Nucleus accumbens (tissue), 56 donors: ENCODE measurements around the gene CKMT1A.
"Not testable (repeated sequence)": the region's sequence is repeated elsewhere in the genome, so short reads cannot be mapped to it uniquely, and the experiment has no call there.

Experiments used
- DNase-seq, 56 donors: peaks; one replicate each; lab custom pipeline; 2025; lab: John Stamatoyannopoulos, UW

The CKMT1A gene

DNA sequence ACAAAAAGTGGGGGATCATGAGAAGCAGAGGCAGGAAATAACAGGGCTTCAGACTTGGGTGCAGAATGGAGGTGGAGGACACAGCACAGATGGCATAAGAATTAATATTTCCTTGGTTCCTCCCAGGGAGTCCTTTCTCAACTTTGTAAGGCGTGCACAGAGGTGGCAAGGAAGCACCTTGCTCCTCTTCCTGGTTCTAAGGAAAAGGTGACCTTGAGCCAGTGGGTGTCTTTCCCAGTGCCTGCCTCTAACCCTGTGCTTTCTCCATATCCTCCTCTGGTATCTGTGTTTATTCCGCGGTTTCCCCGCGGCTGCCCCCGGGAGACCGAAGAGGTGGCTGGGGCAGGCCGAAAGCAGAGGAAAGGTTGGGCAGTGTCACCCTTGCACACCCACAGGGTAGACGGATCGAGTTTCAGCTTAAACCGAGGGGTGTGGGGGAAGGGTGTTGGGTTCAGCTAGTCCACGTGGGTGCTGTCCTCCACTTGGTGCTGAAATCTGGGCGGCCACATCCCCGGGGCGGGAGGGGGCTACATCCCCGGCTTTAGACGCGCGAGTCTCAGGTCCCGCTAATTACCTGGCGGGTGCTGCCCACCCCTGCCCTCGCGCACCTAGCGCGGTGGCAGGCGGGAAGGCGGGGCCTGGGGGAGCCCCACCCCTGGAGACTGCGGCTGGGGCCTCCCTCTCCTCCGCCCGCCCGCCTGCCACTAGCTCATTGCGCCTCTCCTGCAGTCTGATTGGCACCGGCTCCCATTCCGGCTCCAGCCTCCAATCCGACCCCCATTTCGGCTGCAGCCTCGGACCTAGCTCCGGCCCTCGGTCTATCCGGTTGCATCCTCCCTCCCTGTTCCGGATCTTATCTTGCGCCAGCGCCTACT, at the start of gene CKMT1A:
CKMT1A (plus strand) TSS at position 712 of the 875 bp plus-strand sequence. CDS start 192 bp downstream, outside the sequence.
- DNase-seq = not testable (repeated sequence)

DNA sequence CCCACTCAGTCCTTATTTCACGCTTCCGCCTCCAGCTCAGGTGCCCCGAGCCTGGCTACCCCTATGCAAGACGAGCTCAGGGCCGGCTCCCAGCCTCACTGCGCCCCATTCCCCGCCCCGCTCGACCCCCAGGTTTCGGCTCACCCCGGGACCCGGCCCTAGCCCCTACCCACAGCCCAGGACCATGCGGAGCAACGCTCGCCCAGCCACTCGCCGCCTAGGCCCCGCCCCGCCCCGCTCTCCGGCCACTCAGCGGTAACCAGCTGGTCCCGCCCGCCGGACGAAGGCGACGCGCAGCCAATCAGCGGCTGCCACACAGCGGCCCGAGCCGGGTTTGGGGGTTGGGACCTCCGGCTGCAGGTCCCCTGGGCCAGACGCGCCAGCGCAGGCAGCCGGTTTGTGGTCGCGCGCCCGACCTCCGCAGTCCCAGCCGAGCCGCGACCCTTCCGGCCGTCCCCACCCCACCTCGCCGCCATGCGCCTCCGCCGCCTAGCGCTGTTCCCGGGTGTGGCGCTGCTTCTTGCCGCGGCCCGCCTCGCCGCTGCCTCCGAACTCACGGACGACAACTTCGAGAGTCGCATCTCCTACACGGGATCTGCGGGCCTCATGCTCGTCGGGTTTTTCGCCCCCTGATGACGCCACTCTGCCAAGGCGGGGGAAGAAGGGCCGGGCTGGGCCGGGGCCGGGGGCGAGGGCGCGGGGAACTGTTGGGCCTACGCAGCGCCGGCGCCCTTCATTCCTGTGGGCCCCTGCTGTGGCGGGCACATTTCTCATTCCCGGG, 44.8 kb upstream of the CKMT1A start, which contains the start of gene CATSPER2:
CATSPER2 (minus strand) TSS at position 196 of the 781 bp plus-strand sequence. CDS start 783 bp downstream, outside the sequence.
- no peak for DNase-seq

DNA sequence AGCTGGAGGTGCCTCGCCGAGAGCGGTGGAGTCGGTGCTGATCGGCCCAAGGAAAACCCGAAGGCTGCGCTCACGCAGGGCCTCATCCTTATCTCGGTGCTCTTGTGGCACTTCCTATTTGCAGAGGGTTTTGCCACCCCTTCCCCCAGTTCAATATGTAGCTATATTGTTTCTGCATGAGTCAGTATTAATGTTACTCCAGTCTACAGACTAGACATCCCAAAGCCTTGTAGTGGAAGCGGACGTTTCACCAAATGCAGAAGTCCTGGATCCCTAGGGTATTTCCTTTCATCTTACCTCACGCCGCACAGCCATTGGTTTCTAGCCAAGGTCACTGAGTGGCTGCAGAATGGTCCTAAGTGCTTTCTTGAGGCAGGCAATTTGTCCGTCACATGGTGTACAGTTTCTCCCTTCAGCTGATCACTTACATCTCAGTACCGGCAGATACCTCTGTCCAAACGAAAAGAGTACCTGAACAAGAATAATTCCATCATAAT, 44.2 kb upstream of the CKMT1A start:
- not testable (repeated sequence) for DNase-seq

DNA sequence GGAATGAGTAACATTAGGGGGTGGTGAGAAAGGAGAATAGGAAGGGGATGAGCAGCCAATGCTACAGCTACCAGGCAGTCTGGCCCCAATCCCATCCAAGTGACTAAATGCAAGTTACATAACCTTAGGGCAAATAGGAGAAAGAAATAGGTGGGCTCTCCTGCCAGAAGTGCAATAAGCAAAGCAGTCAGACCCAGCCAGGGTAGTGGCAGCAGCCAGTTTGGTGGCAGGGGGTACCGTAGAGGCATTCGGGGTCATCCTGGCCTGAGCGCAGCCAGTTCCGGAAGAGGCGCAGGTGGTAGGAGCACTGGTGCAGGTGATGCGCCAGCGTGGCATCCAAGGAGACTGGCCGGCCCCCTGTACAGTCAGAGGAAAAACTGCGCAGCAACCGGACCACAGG, 33.9 kb upstream of the CKMT1A start:
- DNase-seq = not testable (repeated sequence)

DNA sequence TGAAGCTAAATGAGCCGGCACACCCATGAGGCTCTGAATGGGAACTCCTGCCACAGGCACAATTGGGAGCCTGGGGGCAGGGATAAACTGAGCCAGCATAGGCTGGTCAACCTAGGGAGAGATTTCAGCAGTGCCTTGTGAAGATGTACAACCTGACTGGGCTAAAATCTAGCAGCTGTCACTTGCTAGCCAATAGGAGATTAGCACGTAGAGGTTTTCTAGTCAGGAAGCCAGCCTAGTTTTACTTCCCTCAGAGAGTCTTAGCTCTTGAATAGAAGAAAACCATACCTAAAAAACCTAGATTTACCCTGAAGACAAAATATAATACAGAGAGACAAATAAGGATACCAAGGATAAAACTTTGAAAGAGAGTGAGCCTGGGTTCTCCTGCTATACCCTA, 31.4 kb upstream of the CKMT1A start:
- DNase-seq = not testable (repeated sequence)

DNA sequence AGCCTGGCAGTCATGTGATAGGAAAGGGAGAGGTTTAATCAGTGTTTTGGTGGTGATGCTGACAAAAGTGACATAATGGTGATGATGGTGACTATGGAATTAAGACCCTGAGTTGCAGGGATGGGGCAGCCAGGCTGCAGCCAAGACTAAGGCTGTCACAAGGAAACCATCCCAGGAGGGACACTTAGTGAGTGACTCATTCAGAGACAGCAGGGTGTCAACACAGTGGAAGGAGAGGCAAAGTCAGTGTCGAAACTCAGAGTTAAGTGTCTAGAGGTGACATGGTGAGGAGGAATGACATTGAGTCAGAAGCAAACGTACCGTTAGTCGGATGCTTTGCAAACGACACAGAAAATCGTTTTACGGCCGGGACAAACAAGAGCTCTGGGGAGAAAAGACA, 30.3 kb upstream of the CKMT1A start:
- not testable (repeated sequence) for DNase-seq

DNA sequence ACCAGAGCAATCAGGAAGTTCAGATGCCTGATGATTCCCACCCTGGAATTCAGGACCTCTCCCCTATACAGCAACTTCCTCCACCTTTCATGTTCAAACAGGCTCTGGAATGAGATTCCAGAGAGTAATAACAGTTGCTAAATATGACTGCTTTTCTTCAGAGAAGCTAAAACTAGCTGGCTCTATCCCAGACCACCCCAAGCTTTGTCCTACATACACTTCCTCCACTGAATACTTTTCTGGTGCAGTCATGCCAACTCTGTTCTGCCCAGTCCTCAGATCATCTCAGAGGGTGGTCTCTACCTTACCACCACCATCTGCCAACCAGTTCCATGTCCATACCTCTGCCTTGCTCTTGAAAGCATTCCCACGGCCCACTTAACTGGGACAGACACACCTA, 27.5 kb upstream of the CKMT1A start:
- DNase-seq = not testable (repeated sequence)

DNA sequence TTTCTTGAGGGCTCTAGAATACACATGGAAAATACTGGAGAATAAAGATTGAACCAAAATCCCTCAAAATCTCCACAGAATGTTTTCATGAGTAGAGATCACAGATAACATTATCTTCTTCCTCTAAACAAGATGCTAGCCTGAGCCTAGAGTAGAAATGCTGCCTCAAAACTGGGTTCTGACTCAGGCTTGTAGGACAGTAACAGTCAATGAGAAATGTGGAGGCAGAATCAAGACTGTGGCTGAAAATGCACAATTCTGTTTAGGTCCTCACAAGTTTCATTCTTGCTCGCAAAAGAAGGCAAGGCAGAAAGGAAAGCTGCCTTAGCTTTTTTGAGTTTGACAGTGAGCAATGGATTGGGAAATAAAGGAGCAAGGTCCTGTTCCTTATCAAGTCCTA, 19.5 kb upstream of the CKMT1A start:
- not testable (repeated sequence) for DNase-seq

DNA sequence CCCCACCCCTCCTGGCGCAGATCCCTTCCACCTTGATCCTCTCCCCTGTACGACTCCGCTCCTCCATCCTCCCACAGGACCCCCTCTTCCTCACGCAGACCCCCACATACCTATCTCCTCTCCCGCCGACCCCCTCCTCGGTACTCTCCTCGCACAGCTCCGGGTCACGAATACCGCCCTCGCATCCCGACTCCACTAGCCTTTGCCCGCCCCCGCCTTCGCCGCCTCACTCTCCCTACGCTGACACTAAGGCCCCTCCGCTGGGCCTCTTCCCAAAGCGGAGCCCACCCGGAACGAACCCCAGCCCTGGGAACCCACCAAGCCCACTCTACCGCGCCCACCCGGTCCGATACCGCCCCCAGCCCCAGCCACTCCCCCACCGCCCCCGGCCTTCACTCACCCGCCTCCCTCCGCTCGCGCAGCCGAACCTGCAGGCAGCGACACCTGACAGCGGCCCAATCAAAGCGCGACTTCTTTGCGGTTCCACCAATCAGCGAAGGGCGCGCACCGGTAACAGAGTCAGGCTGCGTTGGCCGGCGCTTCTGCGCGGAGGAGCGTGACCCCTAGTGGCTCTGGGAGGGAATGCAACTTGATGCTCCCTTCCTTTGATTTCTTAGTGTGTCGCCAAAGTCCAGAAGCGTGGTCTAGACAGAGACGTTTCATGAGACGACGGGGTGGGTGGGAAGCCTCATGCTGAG, 3.9 kb upstream of the CKMT1A start:
- not testable (repeated sequence) for DNase-seq

DNA sequence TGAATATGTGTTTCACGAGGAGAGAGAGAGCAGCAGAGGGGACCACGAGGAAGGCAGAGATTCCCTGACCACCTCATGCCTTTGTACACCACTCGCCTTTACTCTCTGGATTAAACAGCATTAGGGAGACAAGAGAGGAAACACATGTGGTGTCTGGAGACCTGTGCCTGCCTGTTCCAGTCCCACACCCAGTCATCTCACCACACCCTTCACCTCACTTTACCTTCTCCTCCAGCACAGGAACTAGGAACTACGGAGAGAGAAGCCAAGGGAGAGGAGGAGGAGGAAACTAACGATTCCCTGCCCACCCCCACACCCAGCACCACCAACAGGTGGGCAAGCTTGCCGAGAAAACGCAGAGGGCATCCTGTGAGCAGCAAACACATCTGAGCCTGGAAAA, 980 bp upstream of the CKMT1A start:
- not testable (repeated sequence) for DNase-seq

DNA sequence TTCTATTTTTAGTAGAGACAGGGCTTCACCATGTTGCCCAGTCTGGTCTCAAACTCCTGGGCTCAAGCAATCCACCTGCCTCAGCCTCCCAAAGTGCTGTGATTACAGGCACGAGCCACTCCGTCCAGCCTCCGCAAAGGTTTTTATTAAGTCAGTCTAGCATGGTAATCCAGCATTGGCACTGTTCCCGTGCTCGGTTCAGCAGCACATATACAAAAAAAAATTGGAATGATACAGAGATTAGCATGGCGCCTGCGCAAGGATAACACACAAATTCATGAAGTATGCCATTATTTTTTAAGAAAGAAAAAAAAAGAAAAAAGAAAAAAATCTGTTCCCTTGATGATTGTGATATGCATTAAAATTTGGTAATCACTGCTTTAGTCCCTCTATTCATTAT, 8.5 kb downstream of the CKMT1A start:
- DNase-seq = no peak

DNA sequence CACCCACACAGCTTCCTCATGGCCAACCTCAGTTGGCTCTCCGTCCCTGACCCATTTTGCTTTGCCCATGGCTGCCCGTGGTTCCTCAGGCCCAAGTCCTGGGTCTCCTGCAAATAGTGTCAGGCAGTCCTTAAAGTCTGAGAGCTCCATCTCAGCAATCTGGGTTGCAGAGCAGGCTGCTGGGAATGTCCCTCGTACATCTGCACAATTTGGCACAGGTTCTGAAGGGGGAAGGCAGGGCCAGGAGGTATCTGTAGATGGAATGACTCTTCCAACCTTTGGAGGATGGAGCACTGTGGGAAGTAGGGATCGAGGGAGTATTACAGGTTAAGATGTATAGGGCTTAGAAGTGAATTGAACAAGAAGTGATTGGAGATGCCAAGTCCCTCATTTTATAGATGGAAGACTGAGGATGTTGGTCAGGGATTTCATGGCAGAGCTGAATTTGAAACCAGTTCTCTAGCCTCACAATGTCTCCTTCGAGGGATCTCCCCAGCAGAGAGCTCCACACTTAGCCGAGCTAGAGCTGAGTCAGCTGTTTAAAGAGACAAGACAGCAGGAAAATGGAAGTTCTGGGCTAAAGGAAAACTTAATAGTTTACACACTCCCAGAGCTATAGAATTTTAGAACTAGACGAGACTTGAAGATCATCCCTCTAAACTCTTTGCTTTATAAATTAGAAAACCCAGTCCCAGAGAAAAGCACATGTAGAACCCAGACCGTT, 9.2 kb downstream of the CKMT1A start:
- no peak for DNase-seq

DNA sequence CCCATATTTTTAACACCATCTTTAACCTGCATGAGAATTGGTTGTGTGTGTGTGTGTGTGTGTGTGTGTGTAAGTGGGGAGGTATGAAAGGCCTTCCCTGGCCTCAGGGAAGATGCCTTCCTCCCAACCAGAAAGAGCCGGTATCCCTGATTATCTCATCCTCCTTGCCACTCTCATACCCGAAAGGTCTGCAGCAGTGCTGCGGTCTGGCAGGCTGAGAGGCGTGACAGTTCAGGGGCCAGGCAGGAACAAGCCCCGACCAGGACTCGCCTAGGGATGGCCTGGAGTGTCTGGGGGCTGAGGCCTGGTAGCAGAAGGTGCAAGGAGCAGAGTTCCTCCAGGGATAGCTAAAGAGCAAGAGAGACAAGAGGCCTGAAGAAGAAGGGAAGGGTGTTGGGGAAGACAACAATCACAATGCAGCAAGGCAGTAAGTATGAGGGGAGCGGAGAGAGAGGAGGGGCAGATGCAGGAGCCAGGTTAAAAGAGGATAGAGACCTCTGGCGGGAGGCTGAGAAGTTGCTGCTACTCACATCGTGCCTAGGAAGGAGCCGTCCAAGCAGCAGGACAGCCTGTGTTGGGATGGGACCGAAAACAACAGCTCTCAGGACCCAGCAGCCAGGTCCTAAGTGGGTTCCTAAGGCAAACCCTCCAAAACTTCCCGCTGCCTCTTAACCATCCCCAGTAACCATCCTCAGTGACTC, 16.9 kb downstream of the CKMT1A start:
- DNase-seq = not testable (repeated sequence)

DNA sequence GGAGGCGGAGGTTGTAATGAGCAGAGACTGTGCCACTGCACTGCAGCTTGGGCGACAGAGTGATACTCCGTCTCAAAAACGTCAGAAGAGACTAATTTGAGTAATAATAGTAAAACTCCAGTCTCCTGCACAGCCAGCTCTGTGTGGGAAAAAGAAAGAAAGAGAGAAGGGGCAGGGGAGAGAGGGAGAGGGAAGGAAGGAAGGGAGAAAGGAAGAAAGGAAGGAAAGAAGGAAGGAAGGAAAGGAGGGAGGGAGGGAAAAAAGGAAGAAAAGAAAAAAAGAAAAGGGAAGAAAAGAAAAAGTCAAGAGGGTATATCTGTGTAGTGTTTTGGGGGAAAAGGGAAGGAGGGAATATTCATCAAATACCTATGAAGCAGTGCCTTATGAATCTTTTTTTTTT, 29.5 kb downstream of the CKMT1A start:
- no peak for DNase-seq

DNA sequence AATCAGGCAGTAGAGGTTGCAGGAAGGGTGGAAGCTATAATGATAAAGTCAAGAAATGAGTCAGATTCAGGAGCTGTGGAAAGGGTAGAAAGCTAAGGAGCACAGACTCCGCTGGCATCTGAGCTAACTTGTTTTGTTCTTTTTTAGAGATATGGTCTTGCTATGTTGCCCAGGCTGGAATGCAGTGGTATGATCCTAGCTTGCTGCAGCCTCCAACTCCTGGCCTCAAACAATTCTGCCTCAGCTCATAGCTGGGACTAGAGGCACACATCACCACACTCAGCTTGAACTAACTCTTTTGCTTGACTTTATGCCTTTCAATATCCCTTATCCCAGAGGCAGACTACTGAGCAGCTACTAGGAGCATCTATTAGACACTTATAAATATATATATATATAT, 32.6 kb downstream of the CKMT1A start:
- DNase-seq = not testable (repeated sequence)

DNA sequence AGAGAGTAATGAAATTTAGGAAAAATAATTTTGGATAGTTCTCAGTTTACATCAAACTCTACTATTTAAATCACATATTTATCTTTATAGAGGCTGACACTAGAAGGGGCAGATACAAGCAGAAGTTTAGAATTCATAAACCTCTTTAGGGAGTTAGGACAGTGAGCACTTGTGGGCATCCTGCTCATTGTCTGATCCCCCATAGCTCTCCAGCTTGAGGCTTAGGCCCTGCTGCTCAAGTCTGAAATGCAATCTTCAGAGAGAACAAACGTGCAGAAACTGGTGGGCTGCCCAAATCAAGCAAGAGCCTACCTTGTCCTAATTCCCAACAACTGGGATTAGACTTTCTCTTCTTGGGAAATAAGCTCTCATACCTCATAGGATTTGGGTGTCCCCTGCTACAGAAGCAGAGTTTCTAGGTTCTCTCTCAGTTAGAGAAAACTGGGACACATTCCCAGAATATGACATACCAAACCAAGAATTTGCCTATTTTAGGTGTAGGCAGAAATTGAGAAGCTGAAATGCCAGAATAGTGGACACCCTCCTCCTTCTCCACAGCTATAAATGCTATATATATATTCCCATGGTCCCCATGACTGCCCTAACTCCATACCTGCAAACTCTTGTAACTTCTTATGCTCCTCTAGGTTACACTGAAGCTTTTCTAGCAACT, 34.5 kb downstream of the CKMT1A start:
- DNase-seq = not testable (repeated sequence)

DNA sequence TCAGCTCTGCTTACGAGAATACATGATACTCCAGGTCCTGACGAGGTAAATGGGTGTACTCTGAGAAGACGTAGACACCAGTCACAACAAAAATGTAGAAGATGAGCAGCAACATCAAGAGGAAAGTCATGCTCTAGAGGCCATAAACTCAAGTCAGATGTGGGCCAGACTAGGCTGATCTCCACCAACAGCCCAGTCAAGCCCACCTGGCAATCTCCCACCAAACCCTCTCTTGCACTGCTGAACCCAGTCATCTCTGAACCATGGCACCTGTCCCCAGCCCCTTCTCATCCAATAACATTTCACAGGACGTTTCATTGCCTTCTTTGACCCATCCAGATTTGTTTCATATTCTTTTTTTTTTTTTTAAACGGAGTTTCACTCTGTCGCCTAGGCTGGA, 41.8 kb downstream of the CKMT1A start:
- no peak for DNase-seq

DNA sequence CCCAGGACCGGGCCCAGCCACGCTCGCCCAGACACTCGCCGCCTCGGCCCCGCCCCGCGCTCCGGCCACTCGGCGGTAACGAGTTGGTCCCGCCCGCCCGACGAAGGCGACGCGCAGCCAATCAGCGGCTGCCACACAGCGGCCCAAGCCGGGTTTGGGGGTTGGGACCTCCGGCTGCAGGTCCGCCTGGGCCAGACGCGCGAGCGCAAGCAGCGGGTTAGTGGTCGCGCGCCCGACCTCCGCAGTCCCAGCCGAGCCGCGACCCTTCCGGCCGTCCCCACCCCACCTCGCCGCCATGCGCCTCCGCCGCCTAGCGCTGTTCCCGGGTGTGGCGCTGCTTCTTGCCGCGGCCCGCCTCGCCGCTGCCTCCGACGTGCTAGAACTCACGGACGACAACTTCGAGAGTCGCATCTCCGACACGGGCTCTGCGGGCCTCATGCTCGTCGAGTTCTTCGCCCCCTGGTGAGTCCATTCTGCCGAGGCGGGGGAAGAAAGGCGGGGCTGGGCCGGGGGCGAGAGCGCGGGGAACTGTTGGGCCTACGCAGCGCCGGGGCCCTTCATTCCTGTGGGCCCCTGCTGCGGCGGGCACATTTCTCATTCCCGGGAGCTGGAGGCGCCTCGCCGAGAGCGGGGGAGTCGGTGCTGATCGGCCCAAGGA, 52.7 kb downstream of the CKMT1A start, which contains the start of gene PDIA3:
PDIA3 (plus strand) TSS at position 194 of the 658 bp plus-strand sequence; CDS start at position 296, 102 bp downstream.
- peak; percentile 52 to 96 (median 88) for DNase-seq
